ENCODE results near the gene TMEM132D.

TMEM132D gene

DNA sequence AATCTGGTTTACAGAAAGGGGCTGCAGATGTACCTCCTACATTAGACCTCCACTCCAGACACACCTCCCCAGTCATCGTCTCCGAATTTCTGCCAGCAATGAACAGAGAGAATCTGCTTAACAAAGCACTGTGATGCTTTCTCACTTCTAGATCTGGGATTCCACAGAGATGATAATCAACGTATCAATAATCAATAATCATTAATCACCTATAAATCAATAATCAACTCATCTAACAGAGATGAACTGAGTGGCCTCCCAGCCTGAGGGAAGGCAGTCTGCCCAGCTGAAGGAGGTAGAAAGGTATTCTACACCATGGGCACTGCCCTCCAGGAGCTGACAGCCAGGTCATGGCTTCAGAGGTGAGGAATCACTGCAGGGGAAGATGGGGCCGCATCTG is 183.2 kb downstream of the TMEM132D start:
- no peak for DNase-seq

DNA sequence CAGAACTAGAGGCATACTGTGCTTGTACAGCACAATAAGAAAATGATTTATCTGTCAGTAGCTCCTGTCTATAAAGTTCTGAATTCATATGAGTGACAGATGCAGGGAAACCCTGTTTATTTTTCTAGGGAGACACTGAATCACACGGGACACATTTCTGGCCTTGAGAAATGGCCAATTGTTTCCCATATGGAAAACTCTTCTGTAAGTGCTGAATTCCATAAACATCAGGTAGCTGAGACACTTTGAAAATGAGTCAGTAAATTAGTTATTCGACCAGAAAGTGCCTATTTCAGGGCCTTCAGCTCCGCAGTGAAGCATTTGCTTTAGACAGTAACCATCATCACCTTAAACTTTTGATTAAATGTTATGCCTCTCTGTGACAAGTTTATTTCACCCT is 184.4 kb downstream of the TMEM132D start:
- DNase-seq, result no peak

DNA sequence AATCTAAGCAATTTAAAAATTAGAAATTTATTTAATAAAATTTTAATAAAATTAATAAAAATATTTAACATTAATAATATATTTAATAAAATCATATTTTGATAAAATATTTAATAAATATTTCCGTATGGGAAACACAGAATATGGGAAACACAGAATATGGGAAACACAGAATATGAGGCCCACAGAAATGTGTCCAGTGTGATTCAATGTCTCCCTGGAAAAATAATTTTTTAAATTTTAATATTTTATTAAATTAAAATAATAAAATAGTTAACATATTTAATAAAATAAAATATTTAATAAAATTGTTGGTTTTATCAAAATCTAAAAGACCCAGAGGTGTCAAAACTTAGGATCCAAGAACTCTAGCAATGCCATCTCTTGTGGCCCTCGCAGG is 186.4 kb downstream of the TMEM132D start:
- DNase-seq, result no peak

DNA sequence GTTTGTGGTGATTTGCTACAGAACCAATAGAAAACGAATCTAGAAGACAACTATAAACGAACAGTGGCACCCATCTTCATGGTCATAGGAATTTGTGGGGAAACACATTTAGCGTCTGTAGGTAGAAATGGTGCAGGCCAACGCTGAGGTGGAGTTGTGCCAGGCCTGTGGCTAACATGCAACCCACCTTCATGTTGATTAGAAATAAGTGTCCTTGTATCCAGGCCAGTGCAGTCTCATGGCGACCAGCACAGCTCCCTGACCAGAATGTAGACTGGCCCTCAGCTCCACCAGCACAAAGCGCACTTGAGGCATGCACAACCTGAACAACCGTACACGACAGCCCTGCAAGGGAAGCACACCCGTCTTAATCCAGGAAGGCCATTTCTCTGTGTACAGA is 187.0 kb downstream of the TMEM132D start:
- DNase-seq, result no peak

DNA sequence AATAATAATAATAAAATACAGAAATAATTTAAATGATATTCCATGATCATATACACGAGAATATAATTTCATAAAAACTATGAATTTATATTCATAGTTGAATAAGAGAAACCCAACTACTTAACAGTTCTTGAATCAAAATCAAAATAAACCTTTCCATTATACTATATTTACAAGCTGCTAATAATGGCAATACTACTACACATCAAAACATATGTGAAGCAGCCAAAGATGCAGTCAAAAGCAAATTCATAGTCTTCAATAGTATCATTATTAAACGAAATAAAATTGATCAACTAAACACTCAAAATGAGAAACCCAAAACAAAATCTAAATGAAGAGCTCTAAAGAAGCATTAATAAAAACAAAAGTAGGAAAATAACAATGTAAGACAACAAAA is 197.1 kb downstream of the TMEM132D start:
- no peak for DNase-seq

DNA sequence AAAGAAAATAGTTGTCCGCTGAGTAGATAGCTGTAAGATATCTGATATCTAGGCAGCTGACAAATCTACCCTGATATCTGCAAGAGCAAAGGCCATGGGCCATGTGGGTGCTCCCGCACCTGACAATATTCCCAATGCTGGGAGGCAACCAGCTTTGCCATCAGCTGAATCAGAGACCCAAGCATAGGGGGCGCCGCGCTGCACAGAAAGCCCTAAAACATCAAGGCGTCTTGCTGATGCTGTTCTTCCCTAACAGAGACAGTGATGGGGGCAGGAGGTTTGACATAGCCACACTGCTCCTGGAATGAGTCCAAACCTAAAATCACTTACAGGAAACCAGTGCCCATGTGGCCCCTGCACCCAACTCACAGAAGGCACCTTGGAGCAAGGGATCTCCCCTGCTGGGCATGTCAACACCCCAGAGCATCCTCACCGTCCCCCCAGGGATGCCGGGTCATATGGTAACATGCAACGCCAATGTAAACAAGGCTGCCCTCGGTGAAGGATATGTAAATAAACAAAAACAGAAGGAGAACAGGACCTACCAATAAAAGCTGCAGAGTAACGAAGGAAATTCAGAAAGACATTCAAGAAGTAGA is 199.5 kb downstream of the TMEM132D start:
- DNase-seq, result no peak

DNA sequence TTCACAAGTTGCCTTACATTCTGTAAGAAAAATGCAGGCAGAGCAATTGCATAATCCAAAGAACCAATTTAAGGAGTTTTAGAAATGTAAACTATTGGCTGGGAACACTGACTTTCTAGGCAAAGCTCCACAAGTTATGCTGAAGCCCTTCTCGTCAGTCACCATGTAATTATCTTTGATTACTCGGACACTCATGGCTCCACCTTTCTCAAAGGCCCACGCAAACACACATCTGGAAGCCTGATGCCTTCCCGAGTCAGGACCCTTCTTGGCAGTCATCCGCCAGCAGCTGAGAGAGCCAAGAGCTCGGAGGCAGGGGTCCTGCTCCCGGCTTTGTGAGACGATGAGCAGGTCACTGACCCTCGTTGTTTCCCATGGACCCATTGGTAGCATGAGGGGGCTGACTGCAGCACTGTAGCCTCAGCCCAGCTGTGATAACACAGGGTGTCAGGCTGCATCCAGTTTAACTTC is 202.2 kb downstream of the TMEM132D start:
- DNase-seq, result no peak

DNA sequence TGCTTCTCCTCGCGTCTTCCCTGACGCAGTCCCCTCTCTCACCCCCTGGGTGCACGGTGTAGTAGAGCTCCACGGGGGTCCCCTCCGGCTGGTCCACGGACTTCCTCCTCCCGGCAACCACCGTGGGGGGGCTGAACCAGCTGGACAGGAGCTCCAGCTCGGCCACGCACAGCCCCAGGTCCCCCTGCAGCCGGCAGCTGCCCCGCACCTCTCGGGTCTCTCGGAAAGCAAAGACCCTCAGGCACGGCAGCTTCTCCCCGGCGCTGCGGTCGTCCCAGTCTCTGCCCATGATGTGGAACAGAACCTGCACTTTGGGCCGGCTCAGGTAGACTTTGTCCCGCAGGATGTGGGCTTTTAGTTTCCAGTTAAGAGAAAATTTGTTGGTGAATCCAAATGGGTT is 203.8 kb downstream of the TMEM132D start:
- no peak for DNase-seq

DNA sequence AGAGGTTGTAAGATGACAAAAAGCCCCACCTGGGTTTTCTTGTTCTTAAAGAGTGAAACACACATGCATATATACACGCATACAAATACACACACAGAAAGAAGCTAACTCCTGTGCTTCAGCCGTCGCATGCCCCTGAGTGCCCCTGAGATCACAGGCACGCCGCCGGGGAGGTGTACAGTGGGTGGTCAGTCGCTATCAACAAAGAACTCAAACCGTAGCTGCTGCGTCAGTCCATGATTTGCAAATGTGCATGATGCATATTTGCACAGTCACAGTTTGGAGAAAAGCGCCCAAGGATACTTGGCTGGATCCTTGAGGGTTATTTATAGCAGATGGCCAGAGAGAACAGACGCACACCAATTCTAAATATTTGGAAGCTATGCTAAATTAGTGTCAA is 206.9 kb downstream of the TMEM132D start:
- no peak for DNase-seq

DNA sequence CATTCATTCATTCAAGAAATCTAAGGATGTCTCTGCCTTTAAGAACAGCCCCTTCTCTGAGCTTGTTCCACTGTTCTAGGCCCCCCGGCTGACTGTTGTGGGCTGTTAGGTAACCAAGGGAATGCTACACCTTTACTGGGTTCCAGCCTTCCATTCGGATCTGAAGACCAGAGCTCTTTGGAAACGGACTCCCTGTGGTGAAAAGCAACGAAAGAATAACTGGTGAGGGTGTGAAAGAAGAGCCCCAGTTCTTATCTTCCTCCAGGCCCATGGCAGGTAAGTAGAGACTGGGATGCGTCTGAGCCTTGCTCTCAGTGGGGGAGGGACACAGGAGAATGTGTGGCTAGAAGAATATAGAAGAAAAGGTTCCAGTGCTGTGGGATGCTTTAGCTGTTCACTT is 207.4 kb downstream of the TMEM132D start:
- no peak for DNase-seq

DNA sequence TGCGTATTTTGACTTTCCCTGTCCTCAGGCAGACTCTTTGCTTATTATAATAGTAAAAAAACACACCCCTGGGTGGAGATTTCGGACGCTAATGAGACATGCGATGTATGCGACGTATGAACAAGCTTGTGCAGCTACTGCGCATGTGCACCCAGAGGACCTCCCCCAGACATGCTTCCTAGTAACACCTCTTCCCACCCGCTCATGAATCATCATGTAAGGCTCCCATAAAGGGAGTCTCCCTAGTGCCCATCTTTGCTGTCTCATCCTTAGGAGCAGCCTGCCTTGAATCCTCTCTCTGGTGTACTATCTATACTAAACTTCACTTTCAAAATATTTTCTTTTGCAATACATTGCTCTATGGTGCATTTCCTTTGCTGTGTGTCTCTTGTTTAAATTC is 210.1 kb downstream of the TMEM132D start:
- no peak for DNase-seq

DNA sequence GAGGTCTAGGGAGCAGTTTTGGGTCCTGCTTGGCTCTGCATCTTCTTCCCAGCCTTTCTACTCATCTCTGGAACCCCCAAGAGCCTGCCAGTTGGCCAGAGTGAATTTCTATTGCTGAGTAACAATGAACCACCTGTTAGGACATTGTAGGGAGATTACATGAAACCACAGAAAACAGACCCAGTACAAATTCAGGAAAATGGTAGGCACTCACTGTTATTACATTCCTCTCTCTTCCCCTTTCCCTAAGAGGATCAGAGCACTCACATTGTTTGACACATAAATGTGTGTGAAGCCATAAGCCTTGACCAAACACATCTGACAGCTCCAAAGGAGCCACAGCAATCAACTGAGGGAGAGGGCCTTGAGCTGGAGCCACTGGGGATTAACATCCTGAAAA is 216.1 kb downstream of the TMEM132D start:
- no peak for DNase-seq

DNA sequence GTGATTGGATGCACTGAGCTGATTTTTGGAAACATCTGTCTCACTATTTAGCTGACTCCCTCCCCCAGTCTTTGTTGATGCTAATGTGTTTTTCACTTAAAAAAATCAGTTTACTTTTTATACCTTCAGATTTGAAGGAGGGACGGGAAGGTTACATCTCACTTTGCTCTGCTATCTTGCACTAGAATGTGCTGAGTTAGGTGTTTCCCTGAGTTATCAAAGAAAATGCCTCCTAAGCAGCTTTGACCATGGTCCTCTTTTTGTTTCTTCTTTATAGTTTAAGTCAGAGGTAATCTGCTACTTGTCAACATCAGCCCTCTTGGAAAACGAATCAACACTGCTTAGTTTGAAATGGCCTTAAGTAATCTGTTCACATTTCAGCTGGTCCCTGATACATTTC is 222.0 kb downstream of the TMEM132D start:
- no peak for DNase-seq

DNA sequence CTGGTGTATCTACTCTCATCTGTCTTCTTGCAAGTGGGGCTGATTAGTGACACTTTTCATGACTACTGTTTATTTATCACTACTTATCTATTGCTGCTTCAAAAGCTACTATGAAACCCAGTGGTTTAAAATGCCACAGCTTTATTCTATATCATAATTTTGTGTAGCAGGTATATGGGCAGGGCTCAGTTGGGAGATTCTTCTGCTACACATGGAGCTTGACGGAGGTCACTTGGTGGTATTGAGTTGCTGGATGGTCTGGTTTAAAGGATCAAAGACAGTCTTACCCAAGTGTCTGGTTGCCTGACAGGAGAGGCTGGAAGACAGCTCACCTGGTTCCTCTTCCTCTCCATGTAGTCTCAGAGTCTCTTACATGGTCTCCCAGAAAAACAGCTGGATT is 222.7 kb downstream of the TMEM132D start:
- no peak for DNase-seq

DNA sequence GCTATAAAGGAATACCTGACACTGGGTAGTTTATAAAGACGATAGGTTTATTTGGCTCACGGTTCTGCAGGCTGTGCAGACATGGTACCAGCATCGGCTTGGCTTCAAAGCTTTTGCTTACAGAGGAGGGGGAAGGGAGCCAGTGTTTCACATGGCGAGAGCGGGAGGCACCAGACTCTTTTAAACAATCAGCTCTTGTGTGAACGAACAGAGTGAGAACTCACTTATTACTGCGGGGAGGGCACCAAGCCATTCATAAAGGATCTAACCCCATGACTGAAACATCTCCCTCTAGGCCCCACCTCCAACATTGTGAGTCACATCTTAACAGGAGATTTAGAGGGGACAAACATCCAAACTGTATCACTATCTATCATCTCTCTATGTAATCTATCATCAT is 227.4 kb downstream of the TMEM132D start:
- no peak for DNase-seq

DNA sequence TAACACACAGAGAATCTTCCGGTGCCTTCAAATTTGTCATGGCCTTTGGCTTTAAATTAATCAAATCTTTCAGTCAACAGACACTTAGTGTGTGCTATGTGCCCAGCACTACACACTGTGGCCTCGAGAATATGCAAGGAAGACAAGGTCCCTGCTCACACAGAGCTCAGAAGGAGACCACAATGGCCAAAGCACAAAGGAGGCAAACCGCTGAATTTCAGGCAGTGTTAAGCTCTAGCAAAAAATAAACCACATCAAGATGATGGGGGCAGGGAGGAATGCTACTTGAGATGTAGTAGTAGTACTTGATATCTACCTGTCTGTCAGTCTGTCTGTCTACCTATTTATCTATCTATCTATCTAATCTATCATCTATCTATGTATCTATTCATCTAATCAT is 227.9 kb downstream of the TMEM132D start:
- DNase-seq, result no peak

DNA sequence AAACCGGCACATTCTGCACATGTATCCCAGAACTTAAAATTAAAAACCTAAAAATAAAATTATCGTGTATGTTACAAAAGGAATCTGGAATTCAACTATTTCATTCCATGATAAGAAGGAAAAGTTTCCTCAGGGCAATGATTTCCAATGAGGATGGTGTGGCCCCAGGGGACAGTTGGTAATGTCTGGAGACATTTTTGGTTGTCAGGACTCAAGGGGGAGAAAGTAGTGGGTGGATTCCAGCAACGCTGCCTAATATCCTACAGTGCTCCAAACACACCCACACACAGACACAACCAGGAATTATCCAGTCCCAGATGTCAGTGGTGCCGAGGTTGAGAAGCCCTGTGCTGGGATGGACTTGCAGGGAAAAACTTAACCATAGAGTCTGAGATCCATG is 228.3 kb downstream of the TMEM132D start:
- no peak for DNase-seq

DNA sequence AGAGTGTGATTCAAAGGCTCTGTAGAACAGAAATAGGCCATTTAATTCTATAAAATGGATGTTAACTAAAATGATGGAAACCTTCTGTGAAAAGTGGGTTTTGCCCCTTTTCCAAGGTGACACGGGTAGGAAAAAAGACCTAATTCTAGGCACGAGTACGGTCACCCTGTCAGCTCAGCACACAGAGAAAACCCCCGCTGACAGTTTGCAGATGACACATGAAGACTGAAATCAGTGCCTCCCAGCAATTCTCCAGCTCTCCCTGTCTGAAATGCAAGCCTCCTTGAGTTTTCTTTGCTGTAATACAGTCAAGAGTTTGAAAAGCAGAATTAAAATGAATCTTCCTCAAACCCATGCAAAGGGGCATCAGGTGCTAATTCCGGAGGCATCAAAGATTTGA is 230.0 kb downstream of the TMEM132D start:
- no peak for DNase-seq

DNA sequence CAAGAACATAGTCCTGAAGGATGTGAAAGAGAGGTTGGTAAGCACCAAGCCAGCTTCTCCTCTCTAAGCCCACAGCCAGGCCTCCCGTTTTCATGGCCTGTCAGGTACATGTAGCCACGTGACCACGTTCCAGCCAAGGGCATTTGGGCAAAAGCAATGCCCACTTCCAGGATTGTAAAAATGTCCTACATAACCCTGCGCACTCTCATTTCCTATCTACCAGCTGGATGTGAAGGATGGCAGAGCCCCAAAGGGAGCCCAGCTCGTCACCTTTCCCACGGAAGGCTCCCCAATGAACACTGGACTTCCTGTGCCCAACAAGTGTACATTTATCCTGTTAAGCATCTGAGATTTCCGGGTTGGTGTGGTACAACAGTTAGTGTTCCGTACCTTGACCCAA is 231.7 kb downstream of the TMEM132D start:
- no peak for DNase-seq

DNA sequence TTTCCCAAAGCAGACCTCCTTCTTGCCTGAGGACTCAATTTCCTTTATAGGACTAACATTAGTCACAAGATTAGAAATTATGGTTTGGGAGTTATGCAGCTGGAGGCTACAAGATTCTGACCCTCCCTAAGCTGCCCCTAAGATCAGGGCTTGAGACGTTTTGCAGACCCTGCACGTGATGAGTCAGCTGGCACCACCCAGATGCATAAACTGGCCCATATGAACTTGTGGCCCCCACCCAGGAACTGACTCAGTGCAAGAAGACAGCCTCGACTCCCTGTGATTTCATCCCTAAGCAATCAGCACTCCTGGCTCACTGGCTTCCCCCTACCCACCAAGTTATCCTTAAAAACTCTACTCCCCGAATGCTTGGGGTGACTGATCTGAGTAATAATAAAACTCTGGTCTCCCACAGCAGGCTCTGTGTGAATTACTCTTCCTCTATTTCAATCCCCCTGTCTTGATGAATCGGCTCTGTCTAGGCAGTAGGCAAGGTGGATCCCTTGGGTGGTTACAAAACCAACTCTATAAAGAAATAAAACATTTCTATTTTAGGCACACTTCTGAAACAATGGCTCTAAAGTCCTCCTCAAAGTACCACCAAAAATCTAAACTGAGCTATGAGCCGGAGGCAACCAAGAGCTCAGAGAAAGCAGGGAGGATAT is 233.4 kb downstream of the TMEM132D start:
- DNase-seq, result no peak

DNA sequence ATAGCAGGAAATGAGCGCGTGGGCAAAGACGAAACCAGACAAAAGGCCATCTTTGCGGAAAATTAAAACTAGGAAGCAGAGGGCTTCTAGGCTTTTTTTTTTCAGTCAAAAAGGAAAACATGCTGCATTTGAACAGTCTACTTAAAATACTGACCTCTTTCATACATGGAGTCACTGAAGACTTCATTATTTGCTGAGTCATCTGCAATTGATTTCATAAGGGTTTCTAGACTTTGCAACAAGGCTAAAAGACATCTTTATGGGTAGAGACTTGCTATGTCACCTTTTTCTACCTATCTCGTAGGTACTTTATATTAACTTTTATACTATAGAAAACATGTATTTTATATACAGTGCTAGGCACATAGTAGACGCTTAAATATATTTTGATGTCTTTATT is 238.4 kb downstream of the TMEM132D start:
- DNase-seq, result no peak

DNA sequence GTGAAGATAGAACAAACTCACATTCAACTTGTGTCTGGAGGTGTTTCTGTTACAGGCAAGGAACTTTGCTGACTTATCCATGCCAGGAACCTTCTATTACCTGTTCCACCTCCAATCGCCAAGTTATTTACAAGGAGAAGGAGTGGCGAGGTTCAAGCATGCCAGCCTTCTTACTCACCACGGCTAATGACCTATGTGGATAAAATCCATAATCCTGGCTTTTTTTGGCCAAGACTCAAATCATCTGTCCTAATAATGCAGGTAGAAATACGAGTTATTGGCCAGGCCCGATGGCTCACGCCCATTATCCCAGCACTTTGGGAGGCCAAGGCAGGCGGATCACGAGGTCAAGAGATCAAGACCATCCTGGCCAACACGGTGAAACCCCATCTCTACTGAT is 241.6 kb downstream of the TMEM132D start:
- DNase-seq, result no peak

DNA sequence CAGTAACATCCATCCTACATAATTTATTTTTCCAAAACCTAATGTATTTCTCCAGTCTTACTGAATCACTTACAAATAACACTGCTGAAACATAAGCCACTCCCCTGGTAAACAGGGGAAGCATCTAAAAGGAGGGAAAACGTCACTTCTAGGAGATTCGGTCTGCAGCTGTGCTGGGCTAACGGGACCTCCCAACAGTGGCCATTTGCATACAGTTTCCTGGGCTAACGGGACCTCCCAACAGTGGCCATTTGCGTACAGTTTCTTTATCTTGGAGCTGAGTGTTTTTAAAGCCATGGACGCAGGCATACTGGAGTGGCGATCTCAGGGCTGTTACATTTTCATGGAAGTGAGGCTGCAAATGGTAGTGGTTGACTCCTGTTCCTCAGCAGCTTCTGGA is 242.9 kb downstream of the TMEM132D start:
- no peak for DNase-seq

DNA sequence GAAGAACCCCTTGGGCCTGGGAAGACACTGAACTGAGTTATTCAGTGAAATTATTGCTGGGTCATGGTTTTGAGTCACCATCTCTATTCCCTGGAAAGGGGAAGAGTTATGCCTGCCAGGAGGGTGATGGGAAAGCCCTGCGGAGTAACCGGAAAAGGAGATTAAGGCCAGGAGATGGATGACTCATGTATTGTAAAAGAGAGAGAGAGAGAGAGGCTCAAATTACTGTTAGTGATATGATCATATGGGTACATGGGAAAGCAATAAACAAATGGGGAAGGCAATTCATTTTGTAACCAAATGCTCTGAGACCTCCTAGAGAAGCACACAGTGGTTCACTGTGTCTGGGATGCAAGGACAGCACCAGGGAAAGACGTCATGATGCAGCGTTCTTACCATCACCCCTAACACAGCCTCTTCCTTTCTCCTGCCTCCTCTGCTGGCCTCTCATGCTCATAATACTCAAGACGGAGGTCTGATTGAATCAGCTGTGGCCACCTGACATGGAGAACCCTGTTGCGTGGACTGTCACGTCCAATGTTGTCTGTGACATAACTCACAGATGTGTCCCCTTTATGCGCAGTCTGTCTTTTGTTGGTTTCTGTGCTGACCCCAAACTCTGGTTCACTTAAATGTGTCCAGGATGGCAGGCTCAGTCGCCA is 243.7 kb downstream of the TMEM132D start:
- no peak for DNase-seq

DNA sequence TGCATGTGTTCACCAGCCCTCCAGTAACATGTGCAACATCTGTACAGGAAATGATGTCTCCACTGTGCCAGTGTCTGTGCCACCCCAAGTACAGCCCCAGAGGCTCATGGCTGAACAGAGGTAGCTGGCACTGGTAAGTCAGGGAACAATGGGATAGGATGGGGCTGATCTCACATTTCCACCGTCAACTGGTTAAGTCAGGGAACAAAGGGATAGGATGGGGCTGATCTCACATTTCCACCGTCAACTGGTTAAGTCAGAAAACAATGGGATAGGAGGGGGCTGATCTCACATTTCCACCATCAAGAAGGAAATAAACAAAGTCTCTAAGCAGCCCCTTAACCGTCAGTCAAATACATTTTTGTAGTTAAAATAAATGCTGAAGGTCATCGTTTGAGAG is 246.6 kb downstream of the TMEM132D start:
- DNase-seq, result no peak
